GM19238 (cell line): Measurements from ENCODE around the gene PSME2.
A peak's percentile ranks its signal among the peaks of the same experiment; 100 is the strongest.

ENCODE experiments used
- DNase-seq: peaks from one replicate; pipeline ENCODE4 v3.0.0; 2011; ENCODE audit warnings: low spot score; ENCODE audit not compliant: insufficient read length

The PSME2 gene

DNA sequence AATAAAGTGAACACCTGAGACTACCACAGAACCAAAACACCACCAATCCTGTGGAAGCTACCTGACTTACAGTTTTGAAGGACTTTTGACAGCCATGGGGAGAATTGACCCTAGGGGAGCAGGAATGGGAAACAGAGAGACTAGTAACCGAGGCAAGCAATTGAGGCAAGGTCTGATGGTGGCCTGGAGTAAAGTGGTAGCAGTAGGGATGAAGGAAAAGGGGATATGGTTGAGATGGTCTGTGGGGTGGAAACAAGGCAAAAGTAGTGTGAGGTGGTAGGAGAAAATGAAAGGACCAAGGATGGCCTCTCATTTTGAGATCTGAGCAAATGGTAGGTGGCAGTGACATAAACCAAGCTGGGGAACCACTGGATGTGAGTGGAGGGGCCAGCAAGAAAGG, 10.4 kb upstream of the PSME2 start:
- no peak for DNase-seq

DNA sequence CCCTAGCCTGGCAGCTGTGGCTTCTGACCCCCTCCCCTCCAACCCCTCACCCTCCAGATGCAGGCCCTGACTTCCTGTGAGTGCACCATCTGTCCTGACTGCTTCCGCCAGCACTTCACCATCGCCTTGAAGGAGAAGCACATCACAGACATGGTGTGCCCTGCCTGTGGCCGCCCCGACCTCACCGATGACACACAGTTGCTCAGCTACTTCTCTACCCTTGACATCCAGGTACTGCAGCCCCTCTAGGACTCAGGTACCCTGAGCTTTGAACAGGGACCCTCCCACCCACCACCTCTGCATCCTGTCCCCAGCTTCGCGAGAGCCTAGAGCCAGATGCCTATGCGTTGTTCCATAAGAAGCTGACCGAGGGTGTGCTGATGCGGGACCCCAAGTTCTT, 8.7 kb upstream of the PSME2 start:
- no peak for DNase-seq

DNA sequence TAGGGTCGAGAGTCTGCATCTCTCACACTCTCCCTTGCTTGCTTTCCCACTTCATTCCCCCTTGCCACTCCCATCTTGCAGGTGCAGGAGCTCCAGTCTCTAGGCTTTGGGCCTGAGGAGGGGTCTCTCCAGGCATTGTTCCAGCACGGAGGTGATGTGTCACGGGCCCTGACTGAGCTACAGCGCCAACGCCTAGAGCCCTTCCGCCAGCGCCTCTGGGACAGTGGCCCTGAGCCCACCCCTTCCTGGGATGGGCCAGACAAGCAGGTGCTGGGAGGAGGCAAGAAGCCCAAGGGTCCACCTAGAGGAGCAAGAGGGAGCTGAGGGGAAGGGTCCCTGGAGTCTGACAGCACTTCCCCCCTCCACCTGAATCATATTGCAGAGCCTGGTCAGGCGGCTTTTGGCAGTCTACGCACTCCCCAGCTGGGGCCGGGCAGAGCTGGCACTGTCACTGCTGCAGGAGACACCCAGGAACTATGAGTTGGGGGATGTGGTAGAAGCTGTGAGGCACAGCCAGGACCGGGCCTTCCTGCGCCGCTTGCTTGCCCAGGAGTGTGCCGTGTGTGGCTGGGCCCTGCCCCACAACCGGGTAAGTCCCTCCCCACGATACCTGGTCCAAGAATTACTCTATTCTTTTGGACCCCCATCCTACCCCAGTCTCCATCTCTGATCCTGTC, 5.1 kb upstream of the PSME2 start:
- DNase-seq: no peak

DNA sequence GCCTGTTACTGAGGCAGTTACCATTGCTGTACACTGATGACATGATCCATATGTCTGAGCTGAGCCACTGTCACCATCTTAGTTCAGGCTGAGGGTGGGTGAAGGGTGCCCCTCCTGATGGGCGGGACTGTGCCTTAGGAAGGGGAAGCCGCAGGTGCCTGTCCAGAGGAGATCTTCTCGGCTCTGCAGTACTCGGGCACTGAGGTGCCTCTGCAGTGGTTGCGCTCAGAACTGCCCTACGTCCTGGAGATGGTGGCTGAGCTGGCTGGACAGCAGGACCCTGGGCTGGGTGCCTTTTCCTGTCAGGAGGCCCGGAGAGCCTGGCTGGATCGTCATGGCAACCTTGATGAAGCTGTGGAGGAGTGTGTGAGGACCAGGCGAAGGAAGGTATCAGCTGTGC, 4.6 kb upstream of the PSME2 start:
- no peak for DNase-seq

DNA sequence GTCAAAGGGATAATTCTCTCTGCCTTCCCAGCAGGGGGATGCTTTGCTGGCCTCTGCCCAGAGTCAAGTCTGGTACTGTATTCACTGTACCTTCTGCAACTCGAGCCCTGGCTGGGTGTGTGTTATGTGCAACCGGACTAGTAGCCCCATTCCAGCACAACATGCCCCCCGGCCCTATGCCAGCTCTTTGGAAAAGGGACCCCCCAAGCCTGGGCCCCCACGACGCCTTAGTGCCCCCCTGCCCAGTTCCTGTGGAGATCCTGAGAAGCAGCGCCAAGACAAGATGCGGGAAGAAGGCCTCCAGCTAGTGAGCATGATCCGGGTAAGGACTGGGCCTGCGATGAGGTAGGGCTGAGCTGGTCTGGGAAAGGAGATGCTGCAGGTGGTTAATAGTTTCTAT, 4.2 kb upstream of the PSME2 start:
- no peak for DNase-seq

DNA sequence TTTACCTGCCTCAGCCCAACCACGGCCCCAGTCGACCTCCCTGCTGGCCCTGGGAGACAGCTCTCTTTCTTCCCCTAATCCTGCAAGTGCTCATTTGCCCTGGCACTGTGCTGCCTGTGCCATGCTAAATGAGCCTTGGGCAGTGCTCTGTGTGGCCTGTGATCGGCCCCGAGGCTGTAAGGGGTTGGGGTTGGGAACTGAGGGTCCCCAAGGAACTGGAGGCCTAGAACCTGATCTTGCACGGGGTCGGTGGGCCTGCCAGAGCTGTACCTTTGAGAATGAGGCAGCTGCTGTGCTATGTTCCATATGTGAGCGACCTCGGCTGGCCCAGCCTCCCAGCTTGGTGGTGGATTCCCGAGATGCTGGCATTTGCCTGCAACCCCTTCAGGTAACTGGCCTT, 3.7 kb upstream of the PSME2 start:
- no peak for DNase-seq

DNA sequence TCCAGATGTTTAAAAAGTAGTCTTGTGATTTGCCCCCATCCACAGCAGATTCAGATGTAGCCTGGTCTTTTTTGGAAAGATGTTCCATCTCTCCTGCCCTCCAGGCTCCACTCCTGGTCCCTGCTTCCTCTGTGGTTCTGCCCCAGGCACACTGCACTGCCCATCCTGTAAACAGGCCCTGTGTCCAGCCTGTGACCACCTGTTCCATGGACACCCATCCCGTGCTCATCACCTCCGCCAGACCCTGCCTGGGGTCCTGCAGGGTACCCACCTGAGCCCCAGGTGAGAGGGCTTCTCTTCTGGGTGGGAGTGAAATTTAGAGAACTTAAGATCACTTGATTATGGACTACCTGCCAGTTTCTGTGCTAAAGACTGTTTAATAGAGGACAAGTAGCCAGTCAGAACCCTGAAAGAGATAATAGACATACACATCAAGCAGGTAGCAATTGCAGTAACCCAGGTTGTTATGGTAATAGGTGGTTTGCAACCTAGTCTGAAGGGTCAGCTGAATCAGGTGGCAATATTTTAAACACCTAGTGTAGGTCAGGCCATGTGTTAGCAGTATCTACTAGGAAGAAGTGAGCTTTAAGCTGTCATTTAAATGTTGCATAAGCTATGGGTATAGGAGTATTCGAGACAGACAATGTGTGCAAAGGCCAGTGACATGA, 3.0 kb upstream of the PSME2 start:
- DNase-seq: no peak

DNA sequence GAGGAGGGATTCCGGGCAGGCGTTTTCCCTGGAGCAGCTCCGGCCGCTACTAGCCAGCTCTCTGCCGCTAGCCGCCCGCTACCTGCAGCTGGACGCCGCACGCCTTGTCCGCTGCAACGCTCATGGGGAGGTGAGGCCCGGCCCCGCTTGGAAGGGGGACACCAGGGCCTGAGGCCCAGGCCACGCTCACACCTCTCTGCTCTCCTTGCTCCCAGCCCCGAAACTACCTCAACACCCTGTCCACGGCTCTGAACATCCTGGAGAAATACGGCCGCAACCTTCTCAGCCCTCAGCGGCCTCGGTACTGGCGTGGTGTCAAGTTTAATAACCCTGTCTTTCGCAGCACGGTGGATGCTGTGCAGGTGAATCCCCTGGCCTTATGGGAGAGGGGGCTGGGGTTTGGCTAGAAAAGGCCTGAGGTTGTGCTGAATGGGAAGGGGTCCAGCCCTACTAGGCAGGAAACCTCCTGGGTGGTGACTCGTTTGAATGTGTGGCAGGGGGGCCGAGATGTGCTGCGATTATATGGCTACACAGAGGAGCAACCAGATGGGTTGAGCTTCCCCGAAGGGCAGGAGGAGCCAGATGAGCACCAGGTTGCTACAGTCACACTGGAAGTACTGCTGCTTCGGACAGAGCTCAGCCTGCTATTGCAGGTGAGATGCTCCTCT, 1.5 kb upstream of the PSME2 start:
- DNase-seq: no peak

DNA sequence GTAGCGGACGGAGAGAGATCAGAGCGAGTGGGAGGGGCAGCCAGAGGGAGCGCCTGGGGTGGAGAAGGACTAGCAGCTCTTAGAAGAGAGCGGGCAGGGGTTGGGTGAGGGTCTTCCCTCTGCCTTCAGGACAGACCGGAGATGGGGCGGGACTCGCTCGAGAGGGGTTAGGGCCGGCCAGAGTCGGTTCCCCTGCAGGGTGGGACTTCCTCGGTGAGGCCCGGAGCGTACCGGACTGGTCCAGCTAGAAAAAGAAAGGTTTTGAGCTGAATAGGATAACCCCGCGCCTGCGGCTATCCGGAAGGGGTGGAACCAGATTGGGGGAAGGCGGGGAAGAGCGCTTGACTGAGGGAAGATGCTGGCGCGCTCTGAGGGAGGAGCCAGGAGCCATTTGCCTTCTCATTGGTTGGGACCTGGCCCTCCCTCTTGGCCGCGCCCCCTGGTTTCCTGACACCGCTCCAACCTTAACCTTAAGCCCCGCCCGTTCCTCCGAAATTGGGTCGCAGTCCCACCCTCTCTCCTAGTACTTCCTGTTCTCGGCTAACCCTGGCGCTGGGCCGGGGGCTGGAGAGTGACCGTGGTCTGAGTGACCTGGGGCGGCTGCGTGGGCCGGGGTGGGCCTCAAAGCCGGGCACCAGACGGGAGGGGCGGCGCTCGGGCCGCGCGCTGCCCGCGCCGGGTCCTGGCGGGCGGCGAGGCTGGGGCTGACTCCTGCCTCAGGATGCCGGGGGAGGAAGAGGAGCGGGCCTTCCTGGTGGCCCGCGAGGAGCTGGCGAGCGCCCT, 759 bp upstream of the PSME2 start, which contains the start of gene RNF31:
RNF31 (plus strand) TSS at position 521 of the 783 bp plus-strand sequence; CDS start at position 722, 201 bp downstream.
- DNase-seq: peak; percentile 98

DNA sequence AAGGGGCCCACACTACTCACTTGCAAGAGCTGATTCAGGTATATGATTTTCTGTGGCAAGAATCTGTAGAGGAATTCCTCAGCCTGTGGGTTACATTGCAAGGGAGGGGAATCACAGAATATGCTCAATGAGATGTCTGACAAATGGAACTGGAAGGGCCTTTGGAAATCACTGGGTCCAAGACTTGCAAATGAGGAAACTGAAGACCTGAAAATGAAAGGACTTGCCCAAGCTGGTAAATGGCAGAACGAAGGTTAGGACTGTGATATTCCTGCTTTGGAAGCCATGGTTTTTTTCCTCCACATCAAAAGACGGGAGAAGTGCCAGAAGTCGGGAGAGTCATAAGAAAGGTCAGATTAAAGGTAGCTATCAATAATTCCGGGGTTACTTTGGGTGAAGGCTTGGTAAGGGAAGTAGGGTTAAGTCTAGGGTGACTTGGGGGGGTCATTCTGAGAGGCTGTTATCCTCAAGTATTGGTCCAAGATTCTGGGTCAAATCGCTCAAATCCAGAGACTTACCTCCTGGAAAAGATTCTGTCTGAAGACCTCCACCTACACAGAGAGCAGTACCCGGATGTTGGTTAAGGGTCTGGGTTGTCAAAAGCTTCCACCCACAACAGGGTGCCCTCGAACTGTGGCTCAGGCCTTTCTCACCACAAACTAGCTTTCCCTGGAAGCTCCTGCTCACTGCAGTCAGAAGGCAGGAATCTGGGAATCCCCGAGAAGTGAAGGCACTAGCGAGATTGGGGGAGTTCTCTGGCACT, 539 bp downstream of the PSME2 start:
- DNase-seq: no peak

DNA sequence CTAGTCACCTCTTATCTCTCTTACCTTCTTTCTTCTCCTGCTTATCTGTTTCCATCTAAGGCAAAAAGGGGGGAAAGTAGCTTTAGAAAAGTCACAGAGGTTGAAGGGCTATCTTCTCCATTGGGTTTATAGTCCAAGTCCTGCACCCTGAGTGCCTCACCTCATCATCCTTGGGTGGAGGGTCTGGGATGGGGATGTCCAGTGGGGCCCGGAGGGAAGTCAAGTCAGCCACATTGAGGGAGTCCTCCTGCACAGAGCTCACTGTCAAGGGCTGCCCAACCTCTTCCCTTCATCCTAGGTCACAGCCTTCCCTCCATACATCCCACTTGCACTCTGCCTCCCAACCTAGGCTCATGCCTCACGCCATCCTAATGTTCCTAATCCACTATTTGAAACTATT, 1.2 kb downstream of the PSME2 start:
- no peak for DNase-seq

DNA sequence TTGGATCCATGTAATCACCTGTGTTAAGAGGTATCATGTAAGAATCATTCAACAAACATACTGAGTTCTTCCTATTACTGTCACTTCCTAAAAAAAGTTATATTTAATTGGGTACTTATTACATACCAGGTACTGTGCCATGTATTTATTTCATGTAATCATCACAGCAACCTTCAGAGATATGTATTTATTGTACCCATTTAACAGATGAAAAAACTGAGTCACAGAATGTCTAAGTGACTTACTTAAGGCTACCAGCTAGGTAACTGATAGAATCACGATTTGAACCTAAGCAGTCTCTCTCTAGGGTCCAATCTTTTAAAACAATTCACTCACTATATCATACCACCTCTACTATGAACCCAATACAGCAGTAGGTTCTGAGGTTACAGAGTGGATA, 2.0 kb downstream of the PSME2 start:
- no peak for DNase-seq

DNA sequence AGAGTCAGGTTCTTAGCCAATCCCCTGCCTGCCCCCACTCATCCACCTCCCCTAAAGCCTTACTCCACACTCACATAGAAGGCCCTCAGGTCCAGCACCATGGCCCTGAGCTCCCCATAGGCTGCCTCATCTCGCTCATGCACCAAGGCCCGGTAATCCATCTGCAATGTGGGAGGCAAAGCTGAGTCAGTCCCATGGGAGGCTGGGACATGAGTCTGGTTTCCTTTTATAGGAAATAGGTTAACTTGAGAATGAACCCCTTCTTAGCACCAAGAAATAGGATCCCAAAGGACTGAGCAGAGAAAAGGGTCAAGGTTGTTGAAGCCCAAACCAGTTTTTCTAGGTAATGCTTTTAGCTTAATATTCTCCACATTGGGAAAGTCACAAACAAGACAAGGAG, 2.9 kb downstream of the PSME2 start:
- no peak for DNase-seq

DNA sequence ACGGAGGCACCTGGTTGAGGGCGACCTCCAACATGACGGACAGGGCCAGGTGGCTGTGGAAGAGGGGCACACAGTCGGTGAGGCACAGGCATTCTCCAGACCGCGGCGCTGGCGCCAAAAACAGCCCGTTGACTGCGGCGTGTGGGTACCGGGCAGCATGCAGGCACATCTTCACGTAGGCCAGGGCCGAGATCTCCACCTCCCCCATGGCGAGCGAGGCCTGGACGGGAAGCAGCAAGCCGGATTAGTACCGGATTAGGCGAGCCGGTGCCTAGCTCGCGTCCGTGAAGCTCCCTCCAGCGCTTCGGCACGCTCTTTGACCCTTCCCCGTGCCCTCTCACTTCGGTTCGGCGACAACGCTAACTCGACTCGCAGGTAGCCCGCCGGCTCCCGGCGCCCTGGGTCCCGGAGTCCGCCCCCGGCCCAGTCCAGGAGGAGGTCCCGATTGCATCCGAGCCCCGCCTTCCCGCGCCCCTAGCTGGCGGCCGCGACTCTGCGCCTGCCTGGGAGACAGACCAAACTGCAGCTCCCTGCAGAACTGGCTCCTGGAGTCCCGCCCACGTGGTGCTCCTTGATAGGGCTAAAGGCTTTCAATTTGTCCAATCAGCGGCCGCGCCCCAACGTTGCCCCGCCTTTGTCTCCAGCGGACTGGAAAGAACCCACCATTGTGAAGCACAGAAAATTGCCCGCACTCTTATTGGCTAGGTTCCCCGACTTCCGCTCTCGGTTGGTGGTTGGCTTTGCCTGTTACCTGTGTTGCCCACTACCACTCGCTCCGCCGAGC, 5.1 kb downstream of the PSME2 start, which contains the start of gene EMC9:
EMC9 (minus strand) TSS at position 495 of the 784 bp plus-strand sequence; CDS start at position 208, 287 bp downstream.
- DNase-seq: peak; percentile 96

DNA sequence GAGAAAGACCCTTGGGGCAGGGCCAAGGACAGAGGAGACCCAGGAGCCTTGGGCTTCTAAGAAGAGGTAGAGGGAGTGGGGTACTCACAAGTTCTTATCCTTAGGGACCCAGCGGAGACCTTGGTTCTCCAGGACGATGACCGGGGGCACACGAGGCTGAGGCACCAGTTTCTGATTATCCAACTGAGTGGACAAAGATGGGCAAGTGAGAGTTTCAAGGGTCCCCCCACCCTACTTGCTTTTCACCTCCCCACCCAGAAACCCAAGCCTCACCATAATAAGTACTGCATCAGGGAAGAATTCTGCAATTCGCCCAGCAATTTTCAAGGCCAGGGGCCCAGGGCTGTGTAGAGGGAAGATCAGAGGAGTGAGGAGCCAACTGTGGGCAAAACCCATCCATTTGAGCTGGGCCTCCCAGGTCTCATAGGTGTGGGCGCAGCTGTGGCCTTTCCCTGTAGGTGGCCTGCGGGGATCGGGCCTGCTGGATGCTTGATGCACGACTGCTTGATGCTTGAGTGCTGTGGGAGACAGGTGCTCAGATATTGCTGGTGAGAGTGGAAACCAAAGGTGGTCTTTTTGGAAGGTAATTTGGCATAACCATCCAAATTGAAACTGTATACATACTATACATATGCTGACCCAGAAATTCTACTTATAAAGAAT, 7.0 kb downstream of the PSME2 start:
- DNase-seq: no peak

DNA sequence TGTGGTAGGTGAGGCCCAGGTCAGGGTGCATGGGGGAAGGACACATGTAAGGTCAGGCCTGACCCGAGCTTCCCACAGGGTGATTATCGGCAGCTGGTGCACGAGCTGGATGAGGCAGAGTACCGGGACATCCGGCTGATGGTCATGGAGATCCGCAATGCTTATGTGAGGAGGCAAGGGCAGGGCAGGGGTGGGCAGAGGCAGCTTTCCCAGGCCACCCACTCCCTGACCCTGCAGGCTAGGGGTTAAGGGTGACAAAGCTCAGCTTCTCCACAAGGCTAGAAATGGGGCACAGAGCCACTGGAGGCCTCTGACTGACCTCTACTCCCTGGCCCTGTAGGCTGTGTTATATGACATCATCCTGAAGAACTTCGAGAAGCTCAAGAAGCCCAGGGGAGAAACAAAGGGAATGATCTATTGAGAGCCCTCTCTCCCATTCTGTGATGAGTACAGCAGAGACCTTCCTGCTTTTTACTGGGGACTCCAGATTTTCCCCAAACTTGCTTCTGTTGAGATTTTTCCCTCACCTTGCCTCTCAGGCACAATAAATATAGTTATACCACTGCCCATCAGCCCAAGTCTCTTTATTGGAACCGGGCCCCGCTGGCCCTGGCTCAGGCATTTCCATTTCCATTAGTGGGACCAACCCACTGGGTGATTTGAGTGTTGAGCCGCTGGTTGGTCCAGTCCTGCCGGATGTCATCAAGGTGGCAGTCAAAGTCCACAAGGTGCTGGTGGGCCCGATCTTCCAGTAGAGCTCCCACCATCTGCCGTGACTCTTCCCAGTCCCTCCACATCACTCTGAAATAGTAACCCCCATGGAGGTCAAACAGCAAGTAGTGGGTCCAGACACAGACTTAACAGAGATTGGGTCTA, 7.8 kb downstream of the PSME2 start:
- no peak for DNase-seq

DNA sequence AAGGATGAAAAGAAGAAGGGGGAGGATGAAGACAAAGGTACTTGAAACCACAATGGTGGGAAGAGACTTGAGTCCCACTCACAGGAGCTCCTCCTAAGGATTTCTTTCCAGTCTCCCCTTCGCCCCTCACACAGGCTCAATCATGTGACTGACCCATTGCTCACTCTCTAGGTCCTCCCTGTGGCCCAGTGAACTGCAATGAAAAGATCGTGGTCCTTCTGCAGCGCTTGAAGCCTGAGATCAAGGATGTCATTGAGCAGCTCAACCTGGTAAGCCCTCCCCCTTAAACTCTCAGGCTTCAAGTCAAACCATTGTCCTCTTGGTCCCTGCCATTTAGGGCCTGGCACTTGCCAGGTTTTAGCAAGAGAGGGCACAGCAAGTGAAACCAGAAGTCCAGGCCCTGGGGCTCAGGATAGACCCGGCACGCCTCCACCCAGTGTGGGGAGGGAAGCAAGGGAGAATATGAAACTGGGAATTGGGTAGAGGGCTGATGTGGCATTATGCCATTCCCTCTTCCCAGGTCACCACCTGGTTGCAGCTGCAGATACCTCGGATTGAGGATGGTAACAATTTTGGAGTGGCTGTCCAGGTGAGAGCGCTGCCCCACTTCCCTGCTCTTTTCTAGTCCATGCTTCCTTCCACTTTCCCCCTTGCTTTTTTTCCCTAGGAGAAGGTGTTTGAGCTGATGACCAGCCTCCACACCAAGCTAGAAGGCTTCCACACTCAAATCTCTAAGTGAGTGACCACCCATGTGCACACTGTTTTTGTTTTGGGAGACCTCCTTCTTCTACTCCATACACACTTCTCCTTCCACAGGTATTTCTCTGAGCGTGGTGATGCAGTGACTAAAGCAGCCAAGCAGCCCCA, 8.6 kb downstream of the PSME2 start:
- DNase-seq: no peak
